Measurements from ENCODE around the gene ITGB4.

ITGB4 gene

DNA sequence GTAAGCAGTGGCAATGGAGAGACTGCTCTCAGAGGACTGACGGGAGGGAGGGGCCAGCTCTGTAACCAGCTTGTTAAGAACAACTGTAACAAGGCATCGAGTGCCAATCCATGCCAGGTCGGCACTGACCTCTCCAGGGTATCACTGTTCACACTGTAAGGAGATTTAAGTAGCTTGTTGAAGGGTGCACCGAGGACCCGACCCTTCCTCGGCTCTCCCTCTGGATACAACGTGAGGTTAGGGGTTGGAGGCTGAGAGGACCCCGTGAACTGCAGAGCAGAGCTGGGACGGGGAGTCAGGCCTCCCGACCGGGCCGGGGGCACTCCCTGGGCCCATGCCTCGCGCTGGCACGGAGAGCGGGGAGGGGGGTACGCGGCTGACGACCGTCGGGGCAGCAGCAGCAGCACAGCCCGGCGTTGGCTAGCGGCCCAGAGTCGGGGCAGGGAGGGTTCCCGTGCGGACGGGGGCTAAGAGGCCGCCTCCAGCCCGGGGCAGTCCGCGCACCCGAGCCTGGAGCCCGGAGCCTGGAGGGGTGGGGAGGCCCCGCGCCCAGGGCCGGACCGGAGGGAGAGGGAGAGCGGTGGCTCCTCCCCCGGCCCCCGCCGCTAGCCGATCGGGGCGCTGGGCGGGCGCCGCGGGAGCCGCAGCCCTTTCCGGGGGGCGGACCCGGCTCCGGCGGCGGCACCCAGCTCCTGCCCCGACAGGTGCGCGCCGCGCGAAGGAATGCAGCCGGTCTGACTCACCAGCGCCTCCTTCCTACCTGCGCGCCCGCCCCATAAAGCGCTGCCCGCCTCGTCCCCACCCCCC, at the start of gene ITGB4:
ITGB4 (plus strand) TSS at position 804 of the 807 bp plus-strand sequence. CDS start 3,245 bp downstream, outside the sequence.
- peak; percentile 74 for DNase-seq

DNA sequence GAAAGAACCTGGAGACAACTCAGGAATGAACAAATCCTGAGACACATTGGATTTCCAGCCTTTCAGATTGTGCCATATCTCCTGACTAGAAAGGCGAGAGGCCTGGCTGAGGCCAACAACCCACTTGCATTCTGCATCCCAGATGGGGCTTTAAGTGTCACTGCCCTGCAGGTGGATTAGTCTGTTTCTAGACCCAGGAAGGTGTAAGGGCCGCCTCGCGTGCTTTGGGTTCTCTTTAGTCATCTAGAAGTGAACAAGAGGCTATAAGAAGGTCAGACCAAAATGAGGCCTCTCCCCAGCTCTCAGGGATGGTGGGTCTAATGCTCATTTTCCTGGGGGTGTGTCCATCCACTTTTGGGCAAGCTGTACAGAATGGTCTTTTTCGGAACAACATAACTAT, 49.2 kb upstream of the ITGB4 start:
- DNase-seq, result no peak

DNA sequence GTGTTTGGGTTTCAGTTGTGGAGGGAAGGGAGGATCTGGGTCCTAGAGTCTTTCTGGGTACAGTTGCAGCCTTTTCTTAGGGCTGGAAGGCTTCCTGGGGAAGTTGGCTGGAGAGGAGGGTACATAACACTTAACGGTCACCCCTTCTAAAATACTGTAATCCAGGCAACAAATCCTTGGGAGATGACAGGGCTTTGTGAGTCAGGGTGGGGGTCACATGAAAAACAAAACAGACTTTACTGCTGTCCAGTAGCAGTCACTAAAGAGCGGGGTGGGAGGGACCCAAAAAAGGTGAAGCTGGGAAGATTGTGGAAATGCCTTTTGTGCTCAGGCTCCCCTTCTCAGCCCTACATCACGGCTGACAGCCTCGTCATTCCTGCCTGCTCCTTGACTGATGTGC, 47.8 kb upstream of the ITGB4 start:
- DNase-seq, result no peak

DNA sequence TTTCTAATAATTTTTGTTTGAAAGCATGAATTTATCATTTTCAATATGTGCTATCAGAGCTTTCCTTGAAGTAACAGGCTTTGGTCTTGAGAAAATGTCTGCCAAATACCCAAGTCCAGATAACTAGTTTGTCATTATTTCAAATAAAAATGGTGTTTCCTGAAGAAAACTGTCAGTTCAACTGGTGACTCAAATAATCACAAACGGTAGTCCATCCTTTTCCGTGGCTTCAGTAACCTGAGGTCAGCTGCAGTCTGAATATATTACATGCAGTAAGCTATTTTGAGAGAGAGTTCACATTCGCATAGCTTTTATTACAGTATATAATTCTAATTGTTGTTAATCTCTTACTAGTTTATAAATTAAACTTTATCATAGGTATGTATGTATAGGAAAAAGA, 44.8 kb upstream of the ITGB4 start:
- no peak for DNase-seq

DNA sequence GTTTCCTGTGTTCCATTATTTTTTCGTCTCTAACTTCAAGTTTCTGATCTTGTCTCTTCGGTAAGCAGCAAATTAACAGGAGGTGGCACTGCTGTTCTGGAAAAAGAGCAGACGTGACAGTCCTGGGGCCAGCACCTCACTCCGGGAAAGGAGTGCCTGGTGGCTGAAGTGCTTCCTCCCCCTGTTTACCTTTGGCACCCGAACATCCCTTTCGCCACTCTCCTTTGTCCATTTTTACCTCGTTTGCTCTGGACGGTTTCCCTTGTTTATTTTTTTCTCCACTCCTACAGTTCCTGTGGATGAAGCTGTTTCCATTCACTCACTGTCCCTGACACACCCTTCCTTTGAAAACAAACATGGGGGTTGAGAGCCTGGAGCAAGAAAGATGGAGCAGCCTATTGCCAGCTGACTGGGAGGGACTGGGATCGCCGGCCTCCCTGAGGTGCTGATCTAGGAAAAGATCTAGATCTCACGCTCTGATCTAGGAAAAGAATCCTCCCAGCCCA, 41.5 kb upstream of the ITGB4 start:
- DNase-seq, result no peak

- DNase-seq, result no peak
Measured at GRCh38 chr17:75680431-75680830, 40.8 kb upstream of the ITGB4 start.

DNA sequence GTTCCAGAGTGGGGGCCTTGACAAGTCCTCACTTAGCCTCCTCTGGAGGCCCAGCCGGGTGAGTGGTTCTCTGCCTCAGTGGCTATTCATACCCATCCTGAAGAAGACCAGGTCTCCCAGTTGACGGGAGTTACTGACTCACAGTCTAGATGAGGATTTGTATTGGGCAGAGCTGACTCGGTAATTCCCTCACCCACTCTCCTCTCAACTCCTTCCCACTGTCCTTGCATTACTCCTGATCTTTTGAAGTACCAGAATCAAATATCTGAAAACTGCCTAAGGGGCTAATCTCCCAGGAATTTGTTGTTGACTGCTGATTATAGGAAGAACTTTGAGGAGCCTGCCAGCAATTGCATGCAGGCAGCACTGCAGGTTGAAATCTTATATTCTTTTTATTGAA, 40.0 kb upstream of the ITGB4 start:
- no peak for DNase-seq

GRCh38 chr17:75683583-75683982, 37.7 kb upstream of the ITGB4 start:
- no peak for DNase-seq

DNA sequence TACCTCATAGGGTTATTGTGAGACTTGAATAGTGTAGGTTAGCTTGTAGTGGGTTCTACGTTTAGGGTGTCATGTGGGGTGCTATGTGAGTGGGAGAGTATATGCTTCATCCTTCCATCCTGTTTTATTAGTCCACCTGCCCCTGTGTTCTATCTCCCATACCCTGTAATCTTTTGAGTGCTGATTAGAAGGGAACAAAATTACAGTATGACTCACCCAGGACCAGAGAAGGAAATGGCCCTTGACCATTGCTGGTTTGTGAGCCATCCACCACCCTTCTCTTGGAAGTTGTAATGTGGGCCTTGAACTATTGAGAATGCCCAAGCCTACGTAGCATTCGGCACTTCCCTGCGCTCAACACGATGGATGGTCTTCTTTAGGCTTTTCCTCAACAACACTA, 37.0 kb upstream of the ITGB4 start:
- no peak for DNase-seq

GRCh38 chr17:75684924-75685323, 36.3 kb upstream of the ITGB4 start:
- no peak for DNase-seq

DNA sequence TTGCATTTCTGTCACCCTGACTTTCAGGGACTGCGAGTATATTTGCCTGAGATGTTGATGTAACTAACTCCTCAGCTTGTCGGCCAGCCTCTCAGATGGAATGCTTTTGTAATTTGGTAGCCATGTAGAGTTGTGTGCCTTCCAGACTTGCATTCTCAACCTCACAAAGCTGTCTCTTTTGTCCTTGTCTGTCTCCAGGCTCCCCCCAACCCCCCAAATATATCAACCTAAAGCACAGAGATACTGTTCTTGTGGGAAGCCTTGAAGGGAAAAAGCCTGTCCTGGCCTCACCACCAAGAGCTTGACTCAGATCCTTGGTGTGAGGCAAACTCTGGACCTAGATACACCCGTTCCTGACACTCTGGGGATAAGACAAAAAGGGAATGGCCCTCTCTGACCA, 35.8 kb upstream of the ITGB4 start:
- DNase-seq, result no peak

DNA sequence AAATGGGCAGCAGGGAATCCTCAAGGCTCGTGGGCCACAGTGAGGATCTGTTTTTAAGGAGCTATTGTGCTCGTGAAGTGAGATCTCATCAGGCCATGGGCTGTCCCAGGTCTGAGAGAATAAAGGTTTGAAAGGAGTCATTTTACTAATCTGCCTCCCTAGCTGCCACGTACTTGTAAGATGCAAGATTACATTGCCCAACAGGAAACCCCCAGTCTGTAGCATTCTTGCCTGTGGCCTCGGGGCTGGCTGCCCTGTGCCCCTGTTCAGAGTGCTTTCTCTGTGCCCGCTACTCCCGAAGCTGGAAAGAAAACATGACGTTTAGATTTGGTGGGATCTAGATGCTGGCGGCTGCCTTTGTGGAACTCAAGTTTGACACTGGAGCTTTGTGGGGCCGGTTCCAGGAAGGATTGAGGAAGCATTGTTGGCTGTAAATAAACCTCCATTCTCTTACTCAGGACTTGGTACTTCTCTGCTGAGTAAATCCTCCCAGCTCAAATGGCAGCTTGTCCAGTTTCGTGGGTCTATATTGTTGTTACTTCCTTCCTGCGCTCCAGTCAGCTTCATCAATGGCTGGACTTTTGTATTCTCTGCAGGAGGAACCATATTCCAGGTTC, 32.9 kb upstream of the ITGB4 start:
- no peak for DNase-seq

DNA sequence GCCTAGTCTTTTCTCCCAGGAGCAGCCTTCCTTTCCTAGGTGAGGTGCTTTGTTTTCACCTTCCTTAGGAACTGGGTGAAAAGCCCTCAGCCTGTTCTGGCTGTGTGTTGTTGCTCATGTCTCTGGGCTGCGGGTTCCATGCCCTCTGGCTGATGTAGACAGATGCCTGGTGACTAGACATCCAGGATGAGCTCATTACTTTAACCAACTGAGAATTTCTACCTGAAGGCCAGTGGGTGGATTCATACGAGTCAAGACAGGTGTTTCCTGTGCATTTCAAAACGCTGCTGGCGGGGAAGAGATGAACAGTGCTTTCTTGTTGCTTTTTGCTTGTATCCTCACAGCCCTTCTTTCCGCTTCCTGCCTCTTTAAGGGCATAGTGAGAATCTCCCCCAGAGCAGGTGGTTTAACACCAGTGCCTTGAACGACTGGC, 31.8 kb upstream of the ITGB4 start:
- no peak for DNase-seq

- no peak for DNase-seq
Measured at GRCh38 chr17:75691371-75691791, 29.9 kb upstream of the ITGB4 start.

DNA sequence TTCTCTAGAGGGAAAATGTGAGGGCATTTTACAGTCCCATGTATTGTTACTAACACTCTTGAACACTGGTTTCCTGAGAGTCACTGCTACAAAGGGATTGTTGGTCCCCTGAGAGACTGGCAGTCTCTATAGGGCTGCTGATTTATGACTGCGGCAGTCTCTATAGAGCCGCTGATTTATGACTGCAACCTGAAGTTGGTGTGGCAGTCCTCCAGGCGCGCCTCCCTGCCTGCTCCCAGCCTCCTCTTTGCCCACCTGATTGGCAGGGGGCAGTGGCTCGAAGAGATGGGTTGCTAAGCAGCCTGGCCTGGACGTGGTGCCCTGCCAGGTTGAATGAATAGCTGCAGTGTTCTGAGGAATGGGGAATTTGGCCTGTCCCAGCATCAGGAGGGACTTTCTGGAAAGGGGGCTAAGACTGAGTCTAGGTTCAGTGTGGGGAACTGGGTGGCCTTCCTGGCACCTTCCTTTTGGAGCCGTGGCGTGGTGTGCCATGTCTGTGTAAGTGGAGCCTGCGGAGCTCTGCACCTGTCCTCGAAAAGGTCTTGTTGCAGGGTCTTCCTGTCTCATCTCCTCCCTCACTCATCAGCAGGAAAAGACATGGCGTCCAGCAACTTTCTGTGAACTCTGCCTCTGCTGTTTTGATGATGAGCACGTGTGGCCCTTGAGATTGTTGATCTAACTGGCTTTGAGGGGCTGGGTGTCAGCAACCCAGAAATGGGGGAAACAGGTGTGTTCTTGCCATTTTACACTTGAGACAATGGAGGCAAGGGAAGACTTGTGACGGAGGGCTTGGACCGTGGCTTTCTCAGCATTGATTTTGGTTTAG, 29.2 kb upstream of the ITGB4 start:
- no peak for DNase-seq

DNA sequence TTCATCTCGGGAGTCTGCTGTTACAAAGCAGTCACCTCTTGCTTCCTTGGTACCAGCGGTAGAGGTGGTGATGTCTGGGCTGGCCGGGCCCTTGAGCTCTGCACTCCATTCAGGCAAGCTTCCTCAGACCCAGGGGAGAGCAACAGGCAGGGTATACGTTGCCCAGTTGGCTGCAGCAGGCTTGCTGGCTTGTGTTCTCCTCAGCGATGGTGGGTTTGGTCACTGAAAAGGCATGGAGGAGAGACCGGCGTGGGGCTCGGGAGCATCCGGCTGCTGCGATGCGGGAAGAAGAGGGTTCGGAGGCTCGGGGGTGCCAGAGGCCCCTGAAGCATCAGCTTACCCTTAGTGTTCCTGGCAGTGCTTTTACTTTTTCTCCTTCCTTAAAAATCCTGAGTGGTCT, 28.3 kb upstream of the ITGB4 start:
- no peak for DNase-seq

DNA sequence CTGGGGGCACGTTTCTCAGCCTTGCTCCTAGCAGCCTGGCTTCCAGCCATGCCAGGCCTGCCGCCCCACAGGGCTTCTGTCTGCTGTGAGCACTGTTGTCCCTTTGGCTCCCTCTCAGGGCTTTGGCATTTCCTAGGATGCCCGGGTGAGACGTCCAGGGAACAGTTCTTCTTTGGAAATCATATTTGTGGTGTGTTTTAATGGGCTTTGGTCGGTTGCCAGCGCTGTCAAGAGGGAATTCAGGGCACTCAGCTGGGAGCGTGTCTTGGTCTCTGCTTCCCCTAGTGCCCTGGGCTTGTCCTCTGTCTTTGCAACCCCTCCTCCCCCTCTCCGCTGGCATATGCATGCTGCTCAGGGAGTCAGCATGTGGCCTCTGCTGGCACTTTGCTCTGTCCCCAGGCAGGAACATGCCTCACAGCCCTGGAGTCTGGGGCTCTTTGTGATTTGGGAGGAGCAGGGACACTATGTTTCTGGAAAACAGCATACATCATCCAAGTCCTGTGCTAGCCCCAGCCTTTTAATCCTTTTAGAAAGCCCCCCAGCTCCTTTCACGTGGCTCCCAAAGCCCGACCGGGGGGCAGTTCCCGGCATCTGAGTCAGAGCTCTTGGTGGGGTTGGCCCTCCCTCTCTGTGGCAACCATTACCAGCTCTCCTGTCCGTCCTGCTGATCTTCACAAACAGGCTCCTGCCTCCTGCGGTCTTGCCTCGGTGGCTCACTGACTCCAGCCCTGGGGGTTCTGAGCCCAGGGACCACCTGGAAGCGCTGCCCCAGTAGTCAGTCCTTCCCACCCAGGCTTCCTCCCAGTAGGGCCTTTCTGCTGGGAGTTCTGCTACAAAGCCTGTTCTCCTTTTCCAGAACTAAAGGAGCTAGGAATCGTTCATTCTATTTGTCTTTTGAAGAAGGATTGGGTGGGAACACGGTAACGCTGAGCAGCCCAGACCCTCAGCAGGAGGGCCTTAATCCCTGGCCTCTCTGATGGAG, 27.5 kb upstream of the ITGB4 start:
- no peak for DNase-seq

DNA sequence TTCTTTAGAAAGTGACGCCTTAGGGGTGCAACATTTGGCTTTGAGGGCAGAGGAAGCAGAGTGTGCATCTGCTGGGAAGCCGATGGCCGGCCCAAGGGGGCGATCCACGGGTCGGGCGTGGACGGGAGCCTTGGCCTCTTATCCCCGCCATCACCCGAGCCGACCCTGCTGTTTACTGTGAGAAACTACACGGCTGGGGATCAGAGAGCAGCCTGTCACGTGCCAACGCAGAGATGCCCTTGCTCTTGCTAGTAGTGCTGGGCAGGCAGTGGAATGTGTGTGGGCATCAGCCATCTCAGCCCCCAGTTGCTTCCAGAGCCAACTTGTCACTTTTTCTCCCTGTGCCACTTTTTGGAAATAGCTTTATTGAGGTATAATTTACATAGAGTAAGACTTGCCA, 26.7 kb upstream of the ITGB4 start:
- DNase-seq, result no peak

- DNase-seq, result no peak
Measured at GRCh38 chr17:75695141-75695829, 26.0 kb upstream of the ITGB4 start.

GRCh38 chr17:75695830-75696271, 25.4 kb upstream of the ITGB4 start:
- no peak for DNase-seq

DNA sequence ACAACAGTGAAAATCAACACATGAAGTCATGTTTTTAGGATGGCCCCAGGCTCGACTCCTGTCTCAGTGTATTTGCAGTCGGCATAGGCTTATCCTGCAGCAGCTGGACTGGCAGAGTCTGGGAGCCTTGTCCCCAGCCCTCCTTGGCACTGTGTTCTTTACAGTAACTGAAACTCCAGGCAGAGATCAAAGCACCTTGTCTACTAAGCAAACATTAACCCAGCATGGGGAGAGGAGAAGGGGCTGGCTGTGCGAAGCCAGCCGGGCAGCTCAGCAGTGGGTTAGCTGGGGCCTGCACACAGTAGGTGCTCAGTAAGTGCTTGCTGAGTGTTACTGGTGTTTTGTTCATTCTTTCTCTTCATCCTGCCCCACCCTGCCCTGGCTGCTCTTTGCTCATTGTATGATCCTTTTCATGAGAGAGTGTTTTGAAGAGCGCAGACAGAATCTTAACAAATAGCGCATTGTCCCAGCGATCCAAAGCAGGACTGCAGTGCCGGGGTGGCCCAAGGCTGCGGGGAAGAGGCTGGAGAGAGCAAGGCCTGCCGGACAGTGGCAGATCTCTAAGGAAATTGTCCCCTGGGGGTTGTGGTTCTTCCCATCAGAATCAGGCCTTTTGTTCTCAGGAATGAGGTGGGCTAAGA, 23.5 kb upstream of the ITGB4 start:
- no peak for DNase-seq
